ENCODE measurements around the gene ATP6V0A4. TPM values are rescaled to one million over a fixed set of nuclear protein-coding genes. Genes with fewer than 3 reads are reported as not detected.
"Not testable (repeated sequence)": the region's sequence is repeated elsewhere in the genome, so short reads cannot be mapped to it uniquely, and the experiment has no call there.

The ATP6V0A4 gene
- total RNA-seq, 1 donor from 2014 or later = not detected

- H3K4me3 ChIP-seq = no peak overlapping the region
- TF ChIP-seq CTCF (IDR thresholded peaks at IDR 0.05; ENCODE audit: borderline replicate concordance) = no peak
- H3K4me1 ChIP-seq = no peaks in the 10 kb centered on the region
- peaks cover 26% of the 10 kb centered on the region for H3K27me3 ChIP-seq (ENCODE audit: low read depth)
- H3K27ac ChIP-seq (replicated peaks) = no peak overlapping the region
- no peak for DNase-seq
- H3K9me3 ChIP-seq (replicated peaks) = no peaks in the 10 kb centered on the region
- H3K36me3 ChIP-seq = no peaks in the 10 kb centered on the region
- intact Hi-C loops (cut with micrococcal nuclease) = no loop called here
These were observed 4.7 kb upstream of the ATP6V0A4 start for GRCh38 chr7:138802706-138803105.

GRCh38 chr7:138801256-138801655 is 3.3 kb upstream of the ATP6V0A4 start:
- Histone ChIP-seq H3K4me1 (no peaks in the 10 kb centered on the region), H3K9me3 (replicated peaks) (no peaks in the 10 kb centered on the region), H3K36me3 (no peaks in the 10 kb centered on the region), H3K27ac (replicated peaks) (no peak overlapping the region), H3K4me3 (no peak overlapping the region), H3K27me3 (ENCODE audit: low read depth) (peaks cover 40% of the 10 kb centered on the region)
- no peak for DNase-seq
- no peak for TF ChIP-seq CTCF (IDR thresholded peaks at IDR 0.05; ENCODE audit: borderline replicate concordance)
- intact Hi-C loops (cut with micrococcal nuclease) = no loop called here

GRCh38 chr7:138799336-138800000 is 1.5 kb upstream of the ATP6V0A4 start:
- intact Hi-C loops (cut with micrococcal nuclease) = no loop called here
- Histone ChIP-seq H3K27me3 (ENCODE audit: low read depth) (peaks cover 57% of the 10 kb centered on the region), H3K4me1 (no peaks in the 10 kb centered on the region), H3K9me3 (replicated peaks) (no peaks in the 10 kb centered on the region), H3K27ac (replicated peaks) (no peak overlapping the region), H3K36me3 (no peaks in the 10 kb centered on the region), H3K4me3 (no peak overlapping the region)
- TF ChIP-seq CTCF (IDR thresholded peaks at IDR 0.05; ENCODE audit: borderline replicate concordance) = no peak
- DNase-seq = no peak

- DNase-seq = no peak
- intact Hi-C loops (cut with micrococcal nuclease) = no loop called here
- no peak overlapping the region for H3K4me3 ChIP-seq
- H3K27me3 ChIP-seq (ENCODE audit: low read depth) = peaks cover 52% of the 10 kb centered on the region
- no peak overlapping the region for H3K27ac ChIP-seq (replicated peaks)
- H3K36me3 ChIP-seq = no peaks in the 10 kb centered on the region
- H3K9me3 ChIP-seq (replicated peaks) = no peaks in the 10 kb centered on the region
- no peaks in the 10 kb centered on the region for H3K4me1 ChIP-seq
- TF ChIP-seq CTCF (IDR thresholded peaks at IDR 0.05; ENCODE audit: borderline replicate concordance) = no peak
These were observed 840 bp upstream of the ATP6V0A4 start for GRCh38 chr7:138798836-138799235.

GRCh38 chr7:138797046-138797445 is 950 bp downstream of the ATP6V0A4 start:
- H3K36me3 ChIP-seq; DNase-seq; intact Hi-C loops (cut with micrococcal nuclease); H3K4me3 ChIP-seq; H3K4me1 ChIP-seq; H3K27ac ChIP-seq (replicated peaks); H3K9me3 ChIP-seq (replicated peaks): not testable (repeated sequence)
- peaks cover 52% of the 10 kb centered on the region for H3K27me3 ChIP-seq (ENCODE audit: low read depth)

- H3K27ac ChIP-seq (replicated peaks) = no peak overlapping the region
- no peak for TF ChIP-seq CTCF (IDR thresholded peaks at IDR 0.05; ENCODE audit: borderline replicate concordance)
- intact Hi-C loops (cut with micrococcal nuclease) = no loop called here
- no peaks in the 10 kb centered on the region for H3K4me1 ChIP-seq
- no peaks in the 10 kb centered on the region for H3K36me3 ChIP-seq
- H3K4me3 ChIP-seq = no peak overlapping the region
- no peak for DNase-seq
- H3K27me3 ChIP-seq (ENCODE audit: low read depth) = peaks cover 52% of the 10 kb centered on the region
- H3K9me3 ChIP-seq (replicated peaks) = no peaks in the 10 kb centered on the region
These were observed 1.9 kb downstream of the ATP6V0A4 start for GRCh38 chr7:138796038-138796615.
